Neural cell (in vitro differentiated cells): ENCODE measurements around the gene STAT3. TPM values are rescaled to one million over a fixed set of nuclear protein-coding genes. Genes with fewer than 3 reads are reported as not detected.

Source experiments
- H2AFZ ChIP-seq: fragments of 200-600, 300-800 bp; sonication (generic), shearing (Covaris generic); 2 replicates; pipeline ENCODE4 v1.6.0; 2014; ENCODE audit warnings: low read depth, mild to moderate bottlenecking, antibody characterized with exemption, low read length, moderate library complexity
- H3F3A ChIP-seq: fragments of 200-600 bp; shearing (Covaris generic); 2 replicates; pipeline ENCODE4 v1.6.1; 2016; ENCODE audit warnings: mild to moderate bottlenecking, moderate library complexity, mixed read lengths, antibody characterized with exemption, low read length; ENCODE audit not compliant: insufficient read depth, poor library complexity, severe bottlenecking
- H3K27ac ChIP-seq: fragments of 200-600, 300-800 bp; sonication (generic), shearing (Covaris generic); 2 replicates; pipeline ENCODE4 v1.5.1; 2014; ENCODE audit warnings: mild to moderate bottlenecking, low read length, moderate library complexity
- H3K27me3 ChIP-seq: fragments of 300-800, 200-600 bp; sonication (generic), shearing (Covaris generic); 2 replicates; pipeline ENCODE4 v1.6.0; 2014; ENCODE audit warnings: mild to moderate bottlenecking, low read depth, low read length, moderate library complexity; ENCODE audit not compliant: insufficient read depth
- H3K36me3 ChIP-seq: fragments of 300-800, 200-600 bp; sonication (generic), shearing (Covaris generic); 2 replicates; pipeline ENCODE4 v1.5.1; 2014; ENCODE audit warnings: mild to moderate bottlenecking, antibody characterized with exemption, low read length, moderate library complexity; ENCODE audit not compliant: insufficient read depth
- H3K4me2 ChIP-seq: fragments of 300-800, 200-600 bp; sonication (generic), shearing (Covaris generic); 2 replicates; pipeline ENCODE4 v1.6.0; 2014; ENCODE audit warnings: mild to moderate bottlenecking, low read length
- H3K4me3 ChIP-seq: fragments of 300-800, 200-600 bp; sonication (generic), shearing (Covaris generic); 2 replicates; pipeline ENCODE4 v1.5.1; 2014; ENCODE audit warnings: mild to moderate bottlenecking, low read length, moderate library complexity
- H3K79me2 ChIP-seq: fragments of 200-600 bp; shearing (Covaris generic); replicated peaks from 2 replicates; pipeline ENCODE4 v1.6.0; 2014; ENCODE audit warnings: mild to moderate bottlenecking, low read length, moderate library complexity; ENCODE audit not compliant: insufficient read depth
- H3K9ac ChIP-seq: fragments of 300-800, 200-600 bp; sonication (generic), shearing (Covaris generic); 2 replicates; pipeline ENCODE4 v1.6.1; 2016; ENCODE audit warnings: mild to moderate bottlenecking, low read length, mixed read lengths
- H3K9me2 ChIP-seq: fragments of 200-600 bp; shearing (Covaris generic); 2 replicates; pipeline ENCODE4 v1.6.1; 2016; ENCODE audit warnings: mild to moderate bottlenecking, low read length, mixed read lengths; ENCODE audit not compliant: insufficient read depth
- H3K9me3 ChIP-seq: fragments of 200-600, 300-800 bp; sonication (generic), shearing (Covaris generic); 2 replicates; pipeline ENCODE4 v1.6.1; 2016; ENCODE audit warnings: mild to moderate bottlenecking, mixed run types, low read length, moderate library complexity, mixed read lengths
- H4K20me1 ChIP-seq: fragments of 200-600 bp; shearing (Covaris generic); 2 replicates; pipeline ENCODE4 v1.6.1; 2016; ENCODE audit warnings: mild to moderate bottlenecking, mixed run types; ENCODE audit not compliant: insufficient read depth
- CTCF ChIP-seq: fragments of 450-650 bp; IDR thresholded peaks from 2 replicates; pipeline ENCODE4 v1.5.1; 2014; ENCODE audit warnings: antibody characterized with exemption, mild to moderate bottlenecking, moderate library complexity; ENCODE audit not compliant: poor library complexity, severe bottlenecking
- EP300 ChIP-seq: fragments of 450-650 bp; conservative IDR thresholded peaks from 2 replicates; pipeline ENCODE4 v1.6.1; 2014; ENCODE audit warnings: antibody characterized with exemption, mild to moderate bottlenecking, moderate library complexity; ENCODE audit not compliant: poor library complexity, severe bottlenecking
- EZH2 ChIP-seq: fragments of 200-600, 300-800 bp; shearing (Covaris generic), sonication (generic); IDR thresholded peaks from 2 replicates; pipeline ENCODE4 v1.6.1; 2014; ENCODE audit warnings: antibody characterized with exemption, low read length, borderline replicate concordance, mild to moderate bottlenecking; ENCODE audit not compliant: insufficient read depth, poor library complexity, severe bottlenecking
- MXI1 ChIP-seq: fragments of 450-650 bp; conservative IDR thresholded peaks from 2 replicates; pipeline ENCODE4 v1.6.1; 2014; ENCODE audit warnings: antibody characterized with exemption, mild to moderate bottlenecking; ENCODE audit not compliant: poor library complexity, severe bottlenecking
- POLR2AphosphoS5 ChIP-seq: IDR thresholded peaks from 2 replicates; pipeline ENCODE4 v1.6.1; 2012
- RAD21 ChIP-seq: fragments of 450-650 bp; conservative IDR thresholded peaks from 2 replicates; pipeline ENCODE4 v1.6.1; 2014; ENCODE audit warnings: antibody characterized with exemption, mild to moderate bottlenecking, moderate library complexity
- SMC3 ChIP-seq: fragments of 450-650 bp; conservative IDR thresholded peaks from 2 replicates; pipeline ENCODE4 v1.6.1; 2014; ENCODE audit warnings: antibody characterized with exemption, mild to moderate bottlenecking, moderate library complexity; ENCODE audit not compliant: poor library complexity
- TAF1 ChIP-seq: IDR thresholded peaks from 2 replicates; pipeline ENCODE4 v1.6.1; 2012; ENCODE audit warnings: low read depth
- polyA plus RNA-seq: library from polyadenylated mRNA; depleted of rRNA; stranded (reverse); fragments of >200 nt; gene quantifications from 2 replicates; pipeline ENCODE4 v1.2.3, GENCODE V29; 2014
- TF ChIP-seq, protein P1 (sequence below): IDR thresholded peaks from 2 replicates; pipeline ENCODE4 v1.6.1; 2012; ENCODE audit warnings: borderline replicate concordance

Gene STAT3
- polyA plus RNA-seq, 1 donor from 2014 or later = 24.2 TPM

- TF ChIP-seq RAD21 (no peak), EZH2 (no peak), POLR2AphosphoS5 (no peak), SMC3 (no peak), EP300 (no peak), TAF1 (no peak), MXI1 (no peak), CTCF (no peak)
- TF ChIP-seq, protein P1, sequence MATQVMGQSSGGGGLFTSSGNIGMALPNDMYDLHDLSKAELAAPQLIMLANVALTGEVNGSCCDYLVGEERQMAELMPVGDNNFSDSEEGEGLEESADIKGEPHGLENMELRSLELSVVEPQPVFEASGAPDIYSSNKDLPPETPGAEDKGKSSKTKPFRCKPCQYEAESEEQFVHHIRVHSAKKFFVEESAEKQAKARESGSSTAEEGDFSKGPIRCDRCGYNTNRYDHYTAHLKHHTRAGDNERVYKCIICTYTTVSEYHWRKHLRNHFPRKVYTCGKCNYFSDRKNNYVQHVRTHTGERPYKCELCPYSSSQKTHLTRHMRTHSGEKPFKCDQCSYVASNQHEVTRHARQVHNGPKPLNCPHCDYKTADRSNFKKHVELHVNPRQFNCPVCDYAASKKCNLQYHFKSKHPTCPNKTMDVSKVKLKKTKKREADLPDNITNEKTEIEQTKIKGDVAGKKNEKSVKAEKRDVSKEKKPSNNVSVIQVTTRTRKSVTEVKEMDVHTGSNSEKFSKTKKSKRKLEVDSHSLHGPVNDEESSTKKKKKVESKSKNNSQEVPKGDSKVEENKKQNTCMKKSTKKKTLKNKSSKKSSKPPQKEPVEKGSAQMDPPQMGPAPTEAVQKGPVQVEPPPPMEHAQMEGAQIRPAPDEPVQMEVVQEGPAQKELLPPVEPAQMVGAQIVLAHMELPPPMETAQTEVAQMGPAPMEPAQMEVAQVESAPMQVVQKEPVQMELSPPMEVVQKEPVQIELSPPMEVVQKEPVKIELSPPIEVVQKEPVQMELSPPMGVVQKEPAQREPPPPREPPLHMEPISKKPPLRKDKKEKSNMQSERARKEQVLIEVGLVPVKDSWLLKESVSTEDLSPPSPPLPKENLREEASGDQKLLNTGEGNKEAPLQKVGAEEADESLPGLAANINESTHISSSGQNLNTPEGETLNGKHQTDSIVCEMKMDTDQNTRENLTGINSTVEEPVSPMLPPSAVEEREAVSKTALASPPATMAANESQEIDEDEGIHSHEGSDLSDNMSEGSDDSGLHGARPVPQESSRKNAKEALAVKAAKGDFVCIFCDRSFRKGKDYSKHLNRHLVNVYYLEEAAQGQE = no peak
- Histone ChIP-seq H3K9me2 (no peaks in the 10 kb centered on the region), H3K4me3 (no peak overlapping the region), H3F3A (no peaks in the 10 kb centered on the region), H3K27me3 (no peaks in the 10 kb centered on the region), H2AFZ (no peak overlapping the region), H3K36me3 (no peaks in the 10 kb centered on the region), H3K79me2 (no peaks in the 10 kb centered on the region), H3K9ac (no peak overlapping the region), H3K27ac (no peak overlapping the region), H3K9me3 (no peaks in the 10 kb centered on the region), H3K4me2 (no peak overlapping the region), H4K20me1 (no peaks in the 10 kb centered on the region)
Measured at GRCh38 chr17:42309142-42309541, 79.1 kb downstream of the STAT3 start.

GRCh38 chr17:42308446-42308845 lies 79.8 kb downstream of the STAT3 start:
- Histone ChIP-seq H3F3A (no peaks in the 10 kb centered on the region), H3K9me3 (no peaks in the 10 kb centered on the region), H3K36me3 (no peaks in the 10 kb centered on the region), H3K27ac (no peak overlapping the region), H3K4me2 (no peak overlapping the region), H3K27me3 (no peaks in the 10 kb centered on the region), H3K9me2 (no peaks in the 10 kb centered on the region), H4K20me1 (no peaks in the 10 kb centered on the region), H2AFZ (no peak overlapping the region), H3K4me3 (no peak overlapping the region), H3K9ac (no peak overlapping the region), H3K79me2 (no peaks in the 10 kb centered on the region)
- TF ChIP-seq EP300 (no peak), EZH2 (no peak), CTCF (no peak), MXI1 (no peak), RAD21 (no peak), TAF1 (no peak), SMC3 (no peak), POLR2AphosphoS5 (no peak)
- TF ChIP-seq, protein P1 = no peak
